ENCODE results near the gene LENG8. TPM values are rescaled to one million over a fixed set of nuclear protein-coding genes. Genes with fewer than 3 reads are reported as not detected.

Gene LENG8
- total and polyA plus RNA-seq, 7 donors: 21.7 to 60.2 (median 28.6) TPM

DNA sequence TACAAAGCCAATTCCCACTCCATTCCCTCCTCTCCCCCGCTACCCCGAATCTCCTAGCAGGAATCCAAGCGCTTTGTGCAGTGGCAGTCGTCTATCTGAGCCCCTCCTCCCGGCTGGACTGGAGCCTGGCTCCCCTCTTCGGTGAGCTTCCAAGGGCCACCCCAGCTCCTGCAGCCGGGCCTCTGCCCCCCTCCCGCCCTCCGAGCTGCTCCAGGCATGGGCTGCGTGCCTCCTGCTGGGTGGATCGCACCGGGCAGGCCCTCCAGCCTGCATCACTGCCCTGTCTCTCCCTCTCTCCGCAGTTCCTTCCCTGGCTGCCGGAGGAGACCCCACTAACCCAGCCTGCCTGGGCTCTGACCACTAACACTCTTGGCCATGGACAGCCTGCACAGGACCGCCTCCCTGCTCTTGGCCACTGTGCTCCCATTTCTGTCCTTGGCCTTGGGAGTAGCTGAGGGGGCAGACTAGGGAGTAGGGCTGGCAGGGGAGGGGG, 12.9 kb upstream of the LENG8 start:
- H3K4me3 ChIP-seq: no peak overlapping the region
- intact Hi-C loops (cut with DNase I): no loop called here
- WGBS, 3 donors: 29 to 46% (median 43%) methylated on average over 14 to 15 of the region's 15 CpGs
- no peaks in the 10 kb centered on the region for H3K4me1 ChIP-seq
- ATAC-seq (peak in 3 of 4 donors; percentile 18 to 49 (median 38)), DNase-seq (no peak)
- peaks cover 0 to 8% (median 5%) of the 10 kb centered on the region in 3 donors for H3K27me3 ChIP-seq (ENCODE audit: insufficient read depth in 3 of 3, low read length in 2 of 3)
- peaks cover 0 to 8% of the 10 kb centered on the region in 2 donors for H3K36me3 ChIP-seq (ENCODE audit: insufficient read depth in 1 of 2, low read depth in 1 of 2)
- no peaks in the 10 kb centered on the region for H3K9me3 ChIP-seq
- TF ChIP-seq, protein P1, sequence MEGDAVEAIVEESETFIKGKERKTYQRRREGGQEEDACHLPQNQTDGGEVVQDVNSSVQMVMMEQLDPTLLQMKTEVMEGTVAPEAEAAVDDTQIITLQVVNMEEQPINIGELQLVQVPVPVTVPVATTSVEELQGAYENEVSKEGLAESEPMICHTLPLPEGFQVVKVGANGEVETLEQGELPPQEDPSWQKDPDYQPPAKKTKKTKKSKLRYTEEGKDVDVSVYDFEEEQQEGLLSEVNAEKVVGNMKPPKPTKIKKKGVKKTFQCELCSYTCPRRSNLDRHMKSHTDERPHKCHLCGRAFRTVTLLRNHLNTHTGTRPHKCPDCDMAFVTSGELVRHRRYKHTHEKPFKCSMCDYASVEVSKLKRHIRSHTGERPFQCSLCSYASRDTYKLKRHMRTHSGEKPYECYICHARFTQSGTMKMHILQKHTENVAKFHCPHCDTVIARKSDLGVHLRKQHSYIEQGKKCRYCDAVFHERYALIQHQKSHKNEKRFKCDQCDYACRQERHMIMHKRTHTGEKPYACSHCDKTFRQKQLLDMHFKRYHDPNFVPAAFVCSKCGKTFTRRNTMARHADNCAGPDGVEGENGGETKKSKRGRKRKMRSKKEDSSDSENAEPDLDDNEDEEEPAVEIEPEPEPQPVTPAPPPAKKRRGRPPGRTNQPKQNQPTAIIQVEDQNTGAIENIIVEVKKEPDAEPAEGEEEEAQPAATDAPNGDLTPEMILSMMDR (IDR thresholded peaks at IDR 0.05): no peak
- H3K27ac ChIP-seq: no peak overlapping the region

DNA sequence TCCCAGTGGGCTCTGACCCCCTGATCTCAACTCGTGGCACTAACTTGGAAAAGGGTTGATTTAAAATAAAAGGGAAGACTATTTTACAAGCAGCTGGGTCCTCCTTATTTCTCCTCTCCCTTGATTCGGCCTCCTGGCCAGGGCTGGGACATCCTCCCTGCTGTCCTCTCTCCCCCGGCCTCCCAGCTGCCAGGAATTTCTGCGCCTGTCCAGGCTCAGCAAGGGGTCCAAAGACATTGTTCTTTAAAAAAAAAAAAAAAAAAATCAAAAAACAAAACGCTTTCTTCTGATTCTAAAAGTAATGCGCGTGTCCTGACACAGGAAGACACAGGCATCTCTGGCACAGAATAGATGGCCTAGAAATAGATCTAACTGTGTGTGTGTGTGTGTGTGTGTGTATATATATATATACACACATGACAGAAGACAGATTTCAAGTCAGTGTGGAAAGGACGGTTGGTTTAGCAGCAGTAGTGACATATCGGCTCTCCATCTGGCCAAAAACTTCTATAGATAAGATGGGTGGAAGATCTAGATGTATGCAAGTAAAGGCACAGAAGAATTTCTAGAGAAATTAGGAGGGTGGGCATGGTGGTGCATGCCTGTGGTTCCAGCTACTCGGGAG, 12.3 kb upstream of the LENG8 start:
- WGBS, 3 donors: 49 to 65% (median 61%) methylated on average over 10 of the region's 10 CpGs
- DNase-seq (no peak), ATAC-seq (peak in 2 of 4 donors; percentile 45 to 70)
- Histone ChIP-seq H3K27me3 (ENCODE audit: insufficient read depth in 3 of 3, low read length in 2 of 3) (peaks cover 0 to 8% (median 2%) of the 10 kb centered on the region in 3 donors), H3K27ac (no peak overlapping the region), H3K36me3 (ENCODE audit: insufficient read depth in 1 of 2, low read depth in 1 of 2) (peaks cover 0 to 8% of the 10 kb centered on the region in 2 donors), H3K9me3 (no peaks in the 10 kb centered on the region), H3K4me3 (no peak overlapping the region), H3K4me1 (no peaks in the 10 kb centered on the region)
- TF ChIP-seq, protein P1 (IDR thresholded peaks at IDR 0.05): no peak
- intact Hi-C loops (cut with DNase I): no loop called here

GRCh38 chr19:54439174-54439851, 9.7 kb upstream of the LENG8 start:
- Histone ChIP-seq H3K27ac (no peak overlapping the region), H3K4me3 (no peak overlapping the region), H3K4me1 (no peaks in the 10 kb centered on the region), H3K9me3 (no peaks in the 10 kb centered on the region), H3K36me3 (ENCODE audit: insufficient read depth in 1 of 2, low read depth in 1 of 2) (peaks cover 0 to 23% of the 10 kb centered on the region in 2 donors), H3K27me3 (ENCODE audit: insufficient read depth in 3 of 3, low read length in 2 of 3) (no peaks in the 10 kb centered on the region)
- WGBS, 3 donors: 50 to 60% (median 53%) methylated on average over 15 of the region's 15 CpGs
- TF ChIP-seq, protein P1 (IDR thresholded peaks at IDR 0.05): no peak
- DNase-seq (no peak), ATAC-seq (peak in 2 of 4 donors; percentile 35 to 44)
- intact Hi-C loops (cut with DNase I): no loop called here

DNA sequence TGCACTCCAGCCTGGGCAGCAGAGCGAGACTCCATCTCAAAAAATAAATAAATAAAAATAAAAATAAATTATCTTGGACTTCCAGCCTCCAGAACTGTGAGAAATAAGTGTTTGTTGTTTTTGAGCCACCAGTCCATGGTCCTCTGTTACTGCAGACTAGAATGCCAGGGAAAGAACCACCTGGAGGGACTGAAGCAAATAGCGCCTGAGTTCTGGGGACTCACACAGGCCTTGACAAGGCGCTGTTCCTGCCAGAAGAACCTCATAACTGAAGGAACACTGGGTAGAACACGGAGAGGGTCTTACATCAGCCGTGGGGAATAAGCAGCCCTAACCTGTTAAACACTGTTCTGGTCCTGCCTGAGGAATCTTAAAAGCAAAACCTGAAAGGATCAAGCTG, 8.4 kb upstream of the LENG8 start:
- Histone ChIP-seq H3K27ac (no peak overlapping the region), H3K27me3 (ENCODE audit: insufficient read depth in 3 of 3, low read length in 2 of 3) (no peaks in the 10 kb centered on the region), H3K4me3 (no peak overlapping the region), H3K4me1 (no peaks in the 10 kb centered on the region), H3K36me3 (ENCODE audit: insufficient read depth in 1 of 2, low read depth in 1 of 2) (peaks cover 0 to 37% of the 10 kb centered on the region in 2 donors), H3K9me3 (no peaks in the 10 kb centered on the region)
- ATAC-seq (no peak), DNase-seq (no peak)
- TF ChIP-seq, protein P1 (IDR thresholded peaks at IDR 0.05): no peak
- WGBS, 3 donors: 91 to 94% (median 92%) methylated on average over 5 of the region's 5 CpGs
- intact Hi-C loops (cut with DNase I): no loop called here
